LNCaP clone FGC (cell line): Measurements from ENCODE around the gene PDGFC.

ENCODE experiments used
- DNase-seq: peaks from one replicate; pipeline ENCODE4 v3.0.0-alpha.2; 2011; ENCODE audit warnings: low read depth
- H3K4me3 ChIP-seq: 2 replicates; pipeline ENCODE4 v1.5.1; 2011; ENCODE audit warnings: mild to moderate bottlenecking, low read depth, low read length, control low read depth
- CTCF ChIP-seq: IDR thresholded peaks from 2 replicates; pipeline ENCODE4 v1.5.1; 2012; ENCODE audit warnings: mild to moderate bottlenecking; ENCODE audit not compliant: control insufficient read depth, insufficient read depth; ENCODE audit errors: extremely low read depth

PDGFC gene

GRCh38 chr4:156784970-156785369 lies 186.6 kb downstream of the PDGFC start:
- no peak for TF ChIP-seq CTCF
- H3K4me3 ChIP-seq = no peak overlapping the region
- no peak for DNase-seq

- DNase-seq = no peak
- H3K4me3 ChIP-seq = no peak overlapping the region
- no peak for TF ChIP-seq CTCF
Measured at GRCh38 chr4:156783966-156784365, 187.6 kb downstream of the PDGFC start.

GRCh38 chr4:156782491-156782890 lies 189.1 kb downstream of the PDGFC start:
- no peak for DNase-seq
- H3K4me3 ChIP-seq = no peak overlapping the region
- no peak for TF ChIP-seq CTCF

- DNase-seq = no peak
- no peak overlapping the region for H3K4me3 ChIP-seq
- no peak for TF ChIP-seq CTCF
Measured at GRCh38 chr4:156781852-156782251, 189.7 kb downstream of the PDGFC start.

GRCh38 chr4:156779774-156780173 lies 191.8 kb downstream of the PDGFC start:
- DNase-seq = no peak
- no peak overlapping the region for H3K4me3 ChIP-seq
- TF ChIP-seq CTCF = no peak

GRCh38 chr4:156779042-156779441 lies 192.6 kb downstream of the PDGFC start:
- no peak for DNase-seq
- no peak for TF ChIP-seq CTCF
- no peak overlapping the region for H3K4me3 ChIP-seq

- TF ChIP-seq CTCF = no peak
- H3K4me3 ChIP-seq = no peak overlapping the region
- DNase-seq = no peak
Measured at GRCh38 chr4:156778606-156779005, 193.0 kb downstream of the PDGFC start.
